Measurements from ENCODE around the gene RNF130.

Gene RNF130

DNA sequence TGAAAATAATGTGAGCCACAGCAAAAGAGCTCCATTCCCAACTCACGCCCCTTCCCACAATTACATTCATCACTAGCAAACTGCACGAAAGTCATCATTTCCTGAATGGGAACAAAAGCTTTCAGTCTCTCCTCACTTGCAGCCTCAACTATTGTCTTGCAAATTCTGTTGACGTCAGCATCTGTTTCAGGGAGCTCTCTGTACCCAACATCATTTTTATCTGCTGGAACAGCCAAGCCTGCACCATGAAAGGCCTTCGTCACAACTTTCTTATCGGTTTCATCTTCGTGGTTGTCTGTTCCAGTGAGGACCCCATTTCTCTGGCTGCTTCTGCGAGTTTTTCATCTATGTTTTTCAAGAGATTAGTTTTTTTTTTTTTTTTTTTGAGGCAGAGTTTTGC is 14.3 kb upstream of the RNF130 start:
- peak; percentile 13 for DNase-seq (ENCODE audit: low read depth)

DNA sequence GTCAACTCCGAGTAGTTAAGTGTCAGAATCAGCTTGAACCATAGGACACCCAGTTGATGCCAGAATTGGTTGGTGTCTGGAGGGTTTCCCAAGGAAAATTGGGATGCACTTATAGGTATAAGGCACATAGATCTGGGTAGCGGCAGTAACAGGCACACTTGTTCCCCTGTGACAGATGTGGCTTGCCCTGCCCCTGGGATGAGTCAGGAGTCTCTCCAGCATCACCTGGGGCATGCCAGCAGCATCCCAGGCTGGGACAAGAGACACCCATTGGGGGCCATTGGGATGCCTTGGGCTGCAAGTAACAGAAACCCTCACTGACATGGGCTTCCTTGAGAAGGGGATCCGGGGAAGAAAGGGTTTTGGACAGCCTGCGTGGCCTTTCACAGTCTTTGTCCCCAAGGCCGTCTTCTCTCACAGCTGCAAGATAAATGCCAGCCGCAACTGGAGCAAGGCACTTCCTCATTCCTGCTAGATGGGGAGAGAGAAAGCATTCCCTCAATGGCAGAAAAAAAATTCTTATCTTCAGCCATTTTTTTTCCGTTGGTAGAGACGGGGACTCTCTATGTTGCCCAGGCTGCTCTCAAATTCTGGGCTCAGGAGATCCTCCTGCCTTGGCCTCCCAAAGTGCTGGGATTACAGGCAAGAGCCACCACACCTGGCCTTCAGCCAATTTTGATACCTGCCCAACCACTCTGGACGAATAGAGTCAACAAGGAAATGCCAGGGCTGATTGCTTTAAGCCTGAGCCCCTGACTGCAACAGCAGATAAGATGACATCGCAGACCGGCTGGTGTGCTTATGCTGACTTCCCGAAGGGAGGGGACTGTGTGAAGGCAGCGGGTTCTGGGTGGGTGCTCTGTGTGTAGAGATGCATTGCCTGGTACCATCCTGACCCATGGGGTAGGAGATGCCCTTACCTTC is 13.3 kb upstream of the RNF130 start:
- DNase-seq (ENCODE audit: low read depth): no peak

DNA sequence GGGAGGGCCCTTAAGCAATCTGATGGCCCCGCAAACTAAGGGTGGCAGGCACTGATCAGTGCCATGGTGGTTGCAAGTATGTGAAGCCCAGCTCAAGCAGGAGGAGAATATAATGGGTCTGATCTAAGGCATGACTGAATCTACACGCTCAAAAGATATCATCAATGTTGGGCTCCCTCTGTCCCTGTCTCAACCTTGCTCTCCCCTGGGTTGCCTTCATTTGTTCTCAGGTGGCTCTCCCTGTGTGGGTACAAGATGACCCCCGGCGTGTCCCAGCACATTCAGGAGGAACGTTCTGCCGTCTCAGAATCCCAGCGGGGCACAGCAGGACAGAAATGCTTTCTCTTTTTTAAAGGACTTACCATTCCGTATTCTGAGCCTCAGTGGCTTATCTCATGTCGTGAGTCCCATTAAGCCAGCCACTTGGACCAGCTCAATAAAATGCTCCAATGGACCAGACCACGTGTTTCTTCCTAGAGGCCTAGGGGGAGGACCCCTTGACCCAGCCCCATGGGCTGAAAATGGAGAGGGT is 12.0 kb upstream of the RNF130 start:
- no peak for DNase-seq (ENCODE audit: low read depth)

GRCh38 chr5:180082633-180083420 is 11.3 kb upstream of the RNF130 start:
- no peak for DNase-seq (ENCODE audit: low read depth)

DNA sequence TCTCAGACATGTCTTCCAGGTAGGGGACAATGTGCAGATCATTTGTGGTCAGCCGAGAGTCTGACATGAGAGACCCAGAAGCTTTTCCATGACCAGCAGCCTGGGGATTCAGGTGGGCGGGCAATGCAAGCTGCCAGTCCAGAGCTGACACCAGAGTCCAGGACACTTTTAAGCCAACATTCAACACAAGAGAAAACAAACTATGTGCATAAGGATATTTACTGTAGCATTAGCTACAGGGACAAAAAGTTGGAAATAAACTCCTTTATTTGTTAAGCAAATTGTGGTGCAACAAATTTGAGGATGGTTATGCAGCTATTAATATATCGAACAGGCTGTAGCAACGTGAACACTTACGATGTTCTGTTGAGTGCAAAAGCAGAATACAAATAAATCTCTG is 9.9 kb upstream of the RNF130 start:
- DNase-seq (ENCODE audit: low read depth): no peak

- DNase-seq (ENCODE audit: low read depth): no peak
Measured at GRCh38 chr5:180080486-180081280, 9.1 kb upstream of the RNF130 start.

DNA sequence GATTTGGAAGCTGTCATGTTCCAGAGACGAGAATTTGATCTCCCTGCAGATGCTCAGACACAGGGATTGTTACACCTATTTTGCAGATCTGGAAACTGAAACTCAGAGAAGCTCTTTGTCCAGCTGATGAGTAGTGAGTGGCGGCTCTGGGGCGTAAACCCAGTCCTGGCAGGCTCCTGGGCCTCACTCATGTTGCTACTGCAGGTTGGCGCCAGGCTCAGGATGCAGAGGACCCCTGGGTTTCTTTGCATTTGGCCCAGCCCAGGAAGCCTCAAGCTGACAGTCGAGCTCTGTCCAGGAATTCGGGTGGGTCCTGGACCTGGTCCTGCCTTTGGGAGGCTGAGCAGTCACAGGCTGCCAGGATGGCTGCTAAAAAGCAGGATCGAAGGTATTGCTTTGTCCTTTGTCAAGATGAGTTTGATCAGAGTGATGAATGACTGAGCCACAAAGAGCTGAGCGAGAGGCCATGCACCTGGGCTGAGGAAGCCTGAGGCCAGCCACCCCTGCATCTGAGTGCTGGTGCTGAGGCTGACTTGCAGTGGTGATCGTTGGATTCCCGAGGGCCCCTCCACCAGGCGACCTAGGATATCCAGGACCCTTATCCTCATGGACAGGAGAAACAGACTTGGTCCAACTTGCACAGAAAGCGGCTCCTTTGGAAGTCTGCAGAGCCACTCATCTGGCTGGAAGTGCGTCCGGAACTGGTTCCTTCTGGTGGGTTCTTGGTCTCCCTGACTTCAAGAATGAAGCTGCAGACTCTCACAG is 8.3 kb upstream of the RNF130 start:
- no peak for DNase-seq (ENCODE audit: low read depth)

DNA sequence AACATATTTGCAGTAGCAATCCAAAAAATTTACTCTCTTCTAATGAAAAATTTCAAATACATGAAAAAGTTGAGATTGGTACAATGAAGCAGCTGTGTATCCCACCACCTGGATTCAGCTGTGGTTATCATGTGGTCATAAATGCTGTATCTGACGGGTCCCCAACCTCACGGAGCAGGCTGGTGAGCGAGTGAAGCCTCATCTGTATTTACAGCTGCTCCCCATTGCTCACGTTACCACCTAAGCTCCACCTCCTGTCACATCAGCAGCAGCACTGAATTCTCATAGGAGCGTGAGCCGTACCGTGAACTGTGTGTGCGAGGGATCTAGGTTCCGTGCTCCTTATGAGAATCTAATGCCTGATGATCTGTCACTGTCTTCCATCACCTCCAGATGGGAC is 6.8 kb upstream of the RNF130 start:
- no peak for DNase-seq (ENCODE audit: low read depth)

GRCh38 chr5:180077594-180078284 is 6.2 kb upstream of the RNF130 start:
- no peak for DNase-seq (ENCODE audit: low read depth)

GRCh38 chr5:180075703-180076102 is 4.1 kb upstream of the RNF130 start:
- DNase-seq (ENCODE audit: low read depth): no peak

DNA sequence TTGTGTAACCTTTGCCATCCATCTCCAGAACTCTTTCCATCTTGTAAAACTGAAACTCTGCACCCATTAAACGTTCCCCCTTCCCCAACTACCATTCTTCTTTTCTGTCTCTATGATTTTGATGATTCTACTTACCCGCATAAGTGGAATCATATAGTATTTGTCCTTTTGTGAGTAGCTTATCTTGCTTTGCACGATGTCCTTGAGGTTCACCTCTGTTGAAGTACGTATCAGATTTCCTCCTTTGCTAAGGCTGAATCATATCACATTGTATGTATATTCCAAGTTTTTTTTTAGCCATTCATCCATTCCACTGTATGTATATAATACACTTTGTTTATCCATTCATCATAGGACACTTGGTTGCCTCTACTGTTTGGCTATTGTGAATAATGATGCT is 2.9 kb upstream of the RNF130 start:
- no peak for DNase-seq (ENCODE audit: low read depth)

- DNase-seq (ENCODE audit: low read depth): peak; percentile 6
Measured at GRCh38 chr5:180072556-180072955, 997 bp upstream of the RNF130 start.

DNA sequence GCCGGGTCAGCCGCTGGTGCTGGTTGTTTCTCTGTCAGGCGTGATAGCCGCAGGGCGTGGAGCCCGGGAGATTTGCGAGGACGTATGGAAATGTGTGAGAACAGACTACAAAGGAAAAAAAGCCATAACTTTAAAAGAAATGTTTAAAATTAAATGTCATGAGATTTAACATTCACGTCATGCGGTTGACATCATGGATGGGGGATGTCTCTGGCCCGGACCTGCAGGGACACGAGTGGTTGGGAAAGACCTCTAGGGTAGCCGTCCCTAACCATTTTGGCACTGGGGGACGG is 643 bp upstream of the RNF130 start:
- no peak for DNase-seq (ENCODE audit: low read depth)

DNA sequence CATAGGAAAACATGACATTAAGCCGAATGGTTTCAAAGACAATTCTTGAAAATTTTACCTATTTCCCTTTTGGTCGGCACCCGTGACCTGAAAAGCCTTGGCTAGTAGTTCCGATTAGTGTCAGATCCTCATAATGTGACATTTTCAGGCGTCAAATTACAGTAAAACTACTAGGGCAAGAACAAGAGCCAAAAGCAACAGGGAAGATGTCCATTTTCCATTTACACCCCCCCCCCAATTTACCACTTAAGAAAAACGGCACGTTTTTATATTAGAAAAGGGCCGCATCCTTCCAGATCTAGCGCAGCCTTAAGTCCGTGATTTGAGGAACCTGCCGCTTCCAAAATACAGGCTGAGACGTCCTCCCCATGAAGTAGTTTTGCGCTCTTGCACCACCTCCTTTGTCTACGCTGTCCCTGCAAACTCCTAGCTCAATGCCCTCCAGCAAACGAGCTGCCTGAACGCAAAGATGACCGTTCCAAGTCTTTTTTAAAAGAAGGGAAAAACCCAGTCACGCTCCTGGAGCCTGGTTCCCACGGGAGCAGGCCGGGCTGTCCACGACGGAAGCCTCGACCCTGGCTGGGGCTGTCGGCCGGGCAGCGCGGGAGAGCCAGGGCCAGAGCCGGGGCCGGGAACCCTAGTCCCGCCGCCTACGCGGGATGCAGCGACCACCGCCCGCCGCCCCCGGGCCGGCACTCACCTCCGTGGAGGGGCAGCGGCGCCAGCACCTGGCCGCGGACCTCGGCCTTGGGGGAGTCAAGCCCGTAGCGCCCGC is 616 bp downstream of the RNF130 start:
- DNase-seq (ENCODE audit: low read depth): no peak

DNA sequence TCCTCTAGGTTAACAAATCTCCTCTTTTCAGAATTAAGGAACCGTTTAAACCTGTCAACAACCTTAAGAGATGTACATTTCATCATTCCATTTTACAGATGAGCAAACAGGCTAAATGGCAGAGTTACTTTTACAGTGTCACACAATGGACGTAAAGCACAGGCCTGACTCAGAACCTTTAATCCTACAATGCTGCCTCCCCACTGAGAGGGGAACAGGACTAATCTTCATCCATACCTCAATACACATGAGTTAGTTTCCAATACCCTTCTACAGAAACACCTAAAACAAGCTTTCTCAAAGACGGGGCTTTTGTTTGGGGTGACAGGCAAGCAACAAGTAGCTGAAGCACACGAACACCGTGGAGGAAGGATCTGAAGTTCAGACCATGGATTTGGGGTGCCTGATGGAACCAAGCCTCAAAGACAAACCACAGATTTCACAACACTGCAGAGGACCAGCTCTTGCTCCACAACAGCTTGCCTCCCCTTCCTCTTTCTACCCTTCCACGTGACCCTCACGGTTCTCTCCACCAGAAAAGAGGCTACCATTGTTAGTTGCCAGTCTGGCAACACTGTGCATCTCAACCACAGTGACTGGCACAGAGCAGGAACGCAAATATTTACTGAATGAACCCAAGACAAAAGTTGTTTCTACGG is 1.8 kb downstream of the RNF130 start:
- no peak for DNase-seq (ENCODE audit: low read depth)

DNA sequence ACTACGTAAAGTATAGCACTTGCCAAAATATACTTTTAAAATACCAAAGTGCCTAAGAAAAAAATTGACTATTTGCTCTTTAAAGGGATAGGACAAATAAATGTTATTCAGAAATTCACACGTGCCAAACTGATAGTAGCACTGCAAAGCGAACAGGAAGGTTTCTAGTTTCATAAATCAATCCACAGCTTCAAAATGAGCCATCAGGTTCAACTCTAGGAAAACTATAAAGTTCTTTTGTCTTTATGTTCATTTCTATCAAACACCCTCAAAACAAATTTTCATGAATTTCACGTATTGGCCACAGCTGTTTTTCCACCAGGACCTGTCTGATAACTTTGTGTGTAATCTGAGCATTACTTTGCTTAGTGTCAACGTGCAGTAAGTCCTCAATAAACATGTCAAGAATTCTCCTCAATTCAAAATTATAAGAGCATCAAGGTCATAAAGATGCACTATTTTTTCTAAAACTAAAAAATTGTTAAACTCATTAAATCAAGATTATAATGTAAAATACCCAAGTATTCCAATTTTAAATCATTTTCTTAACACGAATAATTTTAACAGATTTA is 3.0 kb downstream of the RNF130 start:
- no peak for DNase-seq (ENCODE audit: low read depth)

GRCh38 chr5:180067986-180068385 is 3.6 kb downstream of the RNF130 start:
- DNase-seq (ENCODE audit: low read depth): no peak

- no peak for DNase-seq (ENCODE audit: low read depth)
Measured at GRCh38 chr5:180060192-180060591, 11.4 kb downstream of the RNF130 start.

DNA sequence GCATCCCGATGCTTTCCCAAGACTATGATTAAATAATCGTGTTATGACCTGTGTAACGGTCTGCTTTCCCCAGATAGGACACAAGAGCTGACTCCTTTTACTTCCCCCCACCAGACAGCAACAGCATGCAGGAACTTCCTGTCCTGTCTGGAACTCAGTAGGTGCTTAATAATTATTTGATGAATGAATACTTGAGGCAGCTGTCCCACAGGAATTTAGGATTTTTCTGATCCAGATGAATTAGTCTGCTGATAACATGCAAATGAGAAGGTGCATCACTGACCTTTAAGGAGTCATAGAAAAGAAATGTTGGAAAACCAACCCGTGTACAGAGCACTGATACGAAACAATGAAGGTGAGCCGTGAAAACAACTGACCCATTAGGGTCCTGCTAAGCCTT is 12.2 kb downstream of the RNF130 start:
- DNase-seq (ENCODE audit: low read depth): no peak

All from T-helper 22 cell (primary cell).